Fibroblast of lung (primary cell): ENCODE measurements around the gene SRP14. TPM values are rescaled to one million over a fixed set of nuclear protein-coding genes. Genes with fewer than 3 reads are reported as not detected.

Experiments used
- DNase-seq, 2 donors: peaks; one replicate each; pipeline versions ENCODE4 v3.0.0 to v3.0.0-alpha.2; 2010; ENCODE audit warnings: low read depth in 2 of 2
- H2AFZ ChIP-seq: 2 replicates; pipeline ENCODE4 v1.5.1; 2012; ENCODE audit warnings: low read length, control low read depth, inconsistent platforms
- H3K27ac ChIP-seq: 2 replicates; pipeline ENCODE4 v1.5.1; 2011; ENCODE audit warnings: low read length, control low read depth; ENCODE audit not compliant: insufficient read depth
- H3K27me3 ChIP-seq: 2 replicates; pipeline ENCODE4 v1.5.1; 2011; ENCODE audit warnings: mild to moderate bottlenecking, low read length; ENCODE audit not compliant: control insufficient read depth, insufficient read depth
- H3K36me3 ChIP-seq: 2 replicates; pipeline ENCODE4 v1.5.1; 2011; ENCODE audit warnings: low read length; ENCODE audit not compliant: control insufficient read depth, insufficient read depth
- H3K4me1 ChIP-seq: 2 replicates; pipeline ENCODE4 v1.5.1; 2011; ENCODE audit warnings: low read length; ENCODE audit not compliant: control insufficient read depth, insufficient read depth; ENCODE audit errors: extremely low read depth
- H3K4me2 ChIP-seq: 2 replicates; pipeline ENCODE4 v1.5.1; 2011; ENCODE audit warnings: low read length, control low read depth; ENCODE audit not compliant: insufficient read depth; ENCODE audit errors: extremely low read depth
- H3K4me3 ChIP-seq, 4 experiments: fragments of 200-600 bp in 1 of 4; sonication (generic) in 1 of 4; replicated peaks in 1 of 4; 2 replicates each; pipeline ENCODE4 v1.5.1; 2011 to 2016; ENCODE audit warnings: low read length in 4 of 4, low read depth in 3 of 4, mild to moderate bottlenecking in 3 of 4, control low read depth in 2 of 4, inconsistent platforms in 1 of 4, mixed read lengths in 1 of 4; ENCODE audit not compliant: insufficient read depth in 1 of 4; ENCODE audit errors: control extremely low read depth in 1 of 4
- H3K79me2 ChIP-seq: 2 replicates; pipeline ENCODE4 v1.5.1; 2012; ENCODE audit warnings: mild to moderate bottlenecking, low read length, inconsistent platforms; ENCODE audit not compliant: control insufficient read depth, insufficient read depth
- H3K9ac ChIP-seq: 2 replicates; pipeline ENCODE4 v1.5.1; 2011; ENCODE audit warnings: mild to moderate bottlenecking, low read length, control low read depth; ENCODE audit not compliant: insufficient read depth
- H3K9me3 ChIP-seq: 2 replicates; pipeline ENCODE4 v1.5.1; 2012; ENCODE audit warnings: low read depth, low read length; ENCODE audit not compliant: control insufficient read depth, insufficient read depth
- H4K20me1 ChIP-seq: 2 replicates; pipeline ENCODE4 v1.5.1; 2011; ENCODE audit warnings: low read length; ENCODE audit not compliant: control insufficient read depth, insufficient read depth; ENCODE audit errors: extremely low read depth
- CTCF ChIP-seq, 2 donors: IDR thresholded peaks in 1 of 2; conservative IDR thresholded peaks in 1 of 2; 1 replicate in 1 of 2; 2 replicates in 1 of 2; pipeline ENCODE4 v1.5.1; 2011 to 2012; ENCODE audit warnings: low read length in 2 of 2, control low read depth in 1 of 2, inconsistent platforms in 1 of 2, low read depth in 1 of 2, mild to moderate bottlenecking in 1 of 2
- EZH2 ChIP-seq: IDR thresholded peaks from 2 replicates; pipeline ENCODE4 v1.5.1; 2012; ENCODE audit warnings: low read length, control low read depth, mild to moderate bottlenecking; ENCODE audit errors: missing control alignments
- polyA plus RNA-seq, 2 donors: library from polyadenylated mRNA; depleted of rRNA in 1 of 2; stranded (reverse) in 1 of 2; unstranded in 1 of 2; fragments of >200 nt; gene quantifications; 2 replicates each; pipeline ENCODE4 v1.2.1, GENCODE V29; 2011 to 2012; ENCODE audit warnings: missing spikeins in 1 of 2
- total RNA-seq: library from RNA; depleted of rRNA; stranded (reverse); fragments of >200 nt; gene quantifications from 2 replicates; pipeline ENCODE4 v1.2.1, GENCODE V29; 2014

The SRP14 gene
- total and polyA plus RNA-seq, 2 donors (not counting 1 experiment from before 2014, with no cell fraction given): 162 to 465 TPM

GRCh38 chr15:40053831-40054604 lies 15.0 kb upstream of the SRP14 start:
- no peak overlapping the region for H3K4me2 ChIP-seq
- H3K4me1 ChIP-seq: peaks cover 19% of the 10 kb centered on the region
- H3K9me3 ChIP-seq: no peaks in the 10 kb centered on the region
- no peaks in the 10 kb centered on the region for H3K27me3 ChIP-seq
- no peak overlapping the region for H2AFZ ChIP-seq
- no peaks in the 10 kb centered on the region for H3K36me3 ChIP-seq
- no peak overlapping the region for H3K4me3 ChIP-seq
- TF ChIP-seq EZH2 (no peak), CTCF (conservative IDR thresholded peaks at IDR 0.05 in 1 of 2, IDR thresholded peaks at IDR 0.05 in 1 of 2; ENCODE audit: low read depth in 1 of 2, low read length in 2 of 2) (no peak)
- peak overlapping the region; percentile 12 for H3K27ac ChIP-seq
- H4K20me1 ChIP-seq: no peaks in the 10 kb centered on the region
- no peaks in the 10 kb centered on the region for H3K79me2 ChIP-seq
- H3K9ac ChIP-seq: no peak overlapping the region
- peak in 1 of 2 donors; percentile 27 for DNase-seq

GRCh38 chr15:40053079-40053830 lies 14.3 kb upstream of the SRP14 start:
- no peaks in the 10 kb centered on the region for H3K9me3 ChIP-seq
- H4K20me1 ChIP-seq: no peaks in the 10 kb centered on the region
- no peak overlapping the region for H3K4me3 ChIP-seq
- no peak overlapping the region for H3K4me2 ChIP-seq
- TF ChIP-seq EZH2: no peak
- TF ChIP-seq CTCF (conservative IDR thresholded peaks at IDR 0.05 in 1 of 2, IDR thresholded peaks at IDR 0.05 in 1 of 2; ENCODE audit: low read depth in 1 of 2, low read length in 2 of 2): peak in 1 of 2 donors; percentile 35
- H3K27ac ChIP-seq: no peak overlapping the region
- no peaks in the 10 kb centered on the region for H3K36me3 ChIP-seq
- no peak overlapping the region for H2AFZ ChIP-seq
- H3K4me1 ChIP-seq: peaks cover 18% of the 10 kb centered on the region
- H3K27me3 ChIP-seq: no peaks in the 10 kb centered on the region
- DNase-seq: no peak
- H3K79me2 ChIP-seq: no peaks in the 10 kb centered on the region
- H3K9ac ChIP-seq: no peak overlapping the region

GRCh38 chr15:40052604-40053003 lies 13.6 kb upstream of the SRP14 start:
- Histone ChIP-seq H3K4me1 (peaks cover 25% of the 10 kb centered on the region), H3K27me3 (no peaks in the 10 kb centered on the region), H2AFZ (no peak overlapping the region), H4K20me1 (no peaks in the 10 kb centered on the region), H3K9me3 (no peaks in the 10 kb centered on the region), H3K27ac (no peak overlapping the region), H3K36me3 (no peaks in the 10 kb centered on the region), H3K4me3 (no peak overlapping the region), H3K9ac (no peak overlapping the region), H3K4me2 (no peak overlapping the region), H3K79me2 (no peaks in the 10 kb centered on the region)
- no peak for DNase-seq
- TF ChIP-seq EZH2 (no peak), CTCF (conservative IDR thresholded peaks at IDR 0.05 in 1 of 2, IDR thresholded peaks at IDR 0.05 in 1 of 2; ENCODE audit: low read depth in 1 of 2, low read length in 2 of 2) (no peak)
